Gastroesophageal sphincter (tissue), 4 donors: ENCODE results near the gene TAF4. TPM values are rescaled to one million over a fixed set of nuclear protein-coding genes. Genes with fewer than 3 reads are reported as not detected.

Source experiments
- ATAC-seq: fragments of 150-250 bp; one replicate; pipeline ENCODE4 v1.9.1; 2016; ENCODE audit warnings: mild to moderate bottlenecking, moderate library complexity
- H3K27ac ChIP-seq, 4 donors: fragments of 200-600 bp; sonication (generic) in 3 of 4; 1 replicate in 3 of 4; 2 replicates in 1 of 4; pipeline ENCODE4 v1.5.1; 2016 to 2019
- H3K27me3 ChIP-seq: fragments of 200-600 bp; sonication (generic); one replicate; pipeline ENCODE4 v1.5.1; 2019
- H3K36me3 ChIP-seq, 2 donors: fragments of 200-600 bp; sonication (generic); one replicate each; pipeline ENCODE4 v1.5.1; 2019; ENCODE audit warnings: control low read depth in 1 of 2
- H3K4me1 ChIP-seq, 3 donors: fragments of 200-600 bp; sonication (generic); 1 replicate in 2 of 3; 2 replicates in 1 of 3; pipeline ENCODE4 v1.5.1; 2016 to 2019; ENCODE audit warnings: control low read depth in 2 of 3
- H3K4me3 ChIP-seq, 2 donors: fragments of 200-600 bp; sonication (generic); one replicate each; pipeline ENCODE4 v1.5.1; 2019; ENCODE audit warnings: mild to moderate bottlenecking in 1 of 2, moderate library complexity in 1 of 2
- H3K9me3 ChIP-seq, 3 donors: fragments of 200-600 bp; sonication (generic); one replicate each; pipeline ENCODE4 v1.5.1; 2017 to 2019; ENCODE audit warnings: control low read depth in 2 of 3
- EP300 ChIP-seq: sonication (generic); formaldehyde crosslinking; IDR thresholded peaks from one replicate; pipeline ENCODE4 v1.6.1; 2017; ENCODE audit warnings: antibody characterized with exemption, mild to moderate bottlenecking
- POLR2A ChIP-seq, 2 donors: fragments of 450-650 bp; IDR thresholded peaks; one replicate each; pipeline ENCODE4 v1.6.1; 2017; ENCODE audit warnings: antibody characterized with exemption in 2 of 2, mild to moderate bottlenecking in 2 of 2, moderate library complexity in 1 of 2
- POLR2AphosphoS5 ChIP-seq: sonication (generic); formaldehyde crosslinking; IDR thresholded peaks from one replicate; pipeline ENCODE4 v1.6.1; 2017; ENCODE audit warnings: antibody characterized with exemption
- WGBS, 2 donors: methylation state at CpG; one replicate each; pipeline ENCODE4 v1.1.5; 2018; ENCODE audit warnings: low coverage in 1 of 2; 5-methylcytosine and 5-hydroxymethylcytosine counted together
- total RNA-seq, 4 donors: library from RNA; depleted of rRNA; stranded (reverse); fragments of >200 nt; gene quantifications; one replicate each; pipeline ENCODE4 v1.1.0, GENCODE V29; 2016
- TF ChIP-seq, protein P1 (sequence below), 4 experiments: fragments of 200-600 bp in 2 of 4; fragments of 450-650 bp in 2 of 4; sonication (generic) in 1 of 4; IDR thresholded peaks; one replicate each; pipeline ENCODE4 v1.5.1; 2017 to 2019; ENCODE audit warnings: antibody characterized with exemption in 4 of 4, mild to moderate bottlenecking in 2 of 4, moderate library complexity in 2 of 4

The TAF4 gene
- total RNA-seq, 4 donors from 2014 or later: 7.6 to 19.9 (median 15.5) TPM

DNA sequence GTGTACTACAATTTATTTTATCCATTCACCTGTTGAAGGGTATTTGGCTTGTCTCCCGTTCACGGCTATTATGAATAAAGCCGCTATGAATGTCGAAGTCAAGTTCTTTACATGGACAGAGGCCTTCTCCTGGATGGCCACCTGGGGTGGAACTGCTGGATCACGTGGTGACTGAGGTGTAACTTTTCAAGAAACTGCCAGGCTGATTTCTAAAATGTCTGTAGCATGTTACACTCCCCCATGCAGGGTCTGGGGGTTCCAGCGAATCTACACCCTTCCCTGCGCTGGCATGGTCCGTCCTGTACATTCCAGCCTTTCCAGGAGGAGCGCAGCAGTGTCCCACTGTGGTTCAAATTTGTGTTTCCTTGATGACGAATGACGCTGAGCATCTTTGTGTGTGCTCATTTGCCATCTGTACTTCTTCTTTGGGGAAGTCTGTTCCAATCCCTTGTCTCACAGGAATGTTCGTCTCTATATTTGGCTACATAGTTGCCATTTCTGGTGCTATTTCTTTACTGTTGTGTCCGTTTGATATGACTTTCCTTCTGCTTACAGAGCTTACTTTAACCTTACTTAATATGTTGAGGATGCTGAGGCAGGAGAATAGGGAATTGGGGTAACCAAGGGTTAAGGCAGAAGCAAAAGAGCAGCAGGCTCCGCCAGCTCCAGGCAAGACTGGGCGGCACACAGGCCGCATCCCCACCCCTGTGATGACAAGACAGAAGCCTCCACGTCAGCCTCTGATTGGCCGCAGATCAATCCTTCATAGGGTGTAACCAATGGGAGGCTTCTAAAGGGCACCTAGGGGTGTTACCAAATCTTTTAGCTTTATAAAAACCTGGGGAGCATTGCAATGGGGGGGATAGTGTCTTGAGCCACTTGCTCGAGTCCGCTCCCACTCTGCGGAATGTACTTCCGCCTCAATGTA lies 106.6 kb downstream of the TAF4 start:
- Histone ChIP-seq H3K36me3 (no peaks in the 10 kb centered on the region), H3K9me3 (no peaks in the 10 kb centered on the region), H3K4me3 (no peak overlapping the region), H3K4me1 (no peaks in the 10 kb centered on the region), H3K27ac (no peak overlapping the region), H3K27me3 (peaks cover 8% of the 10 kb centered on the region)
- TF ChIP-seq, protein P1, sequence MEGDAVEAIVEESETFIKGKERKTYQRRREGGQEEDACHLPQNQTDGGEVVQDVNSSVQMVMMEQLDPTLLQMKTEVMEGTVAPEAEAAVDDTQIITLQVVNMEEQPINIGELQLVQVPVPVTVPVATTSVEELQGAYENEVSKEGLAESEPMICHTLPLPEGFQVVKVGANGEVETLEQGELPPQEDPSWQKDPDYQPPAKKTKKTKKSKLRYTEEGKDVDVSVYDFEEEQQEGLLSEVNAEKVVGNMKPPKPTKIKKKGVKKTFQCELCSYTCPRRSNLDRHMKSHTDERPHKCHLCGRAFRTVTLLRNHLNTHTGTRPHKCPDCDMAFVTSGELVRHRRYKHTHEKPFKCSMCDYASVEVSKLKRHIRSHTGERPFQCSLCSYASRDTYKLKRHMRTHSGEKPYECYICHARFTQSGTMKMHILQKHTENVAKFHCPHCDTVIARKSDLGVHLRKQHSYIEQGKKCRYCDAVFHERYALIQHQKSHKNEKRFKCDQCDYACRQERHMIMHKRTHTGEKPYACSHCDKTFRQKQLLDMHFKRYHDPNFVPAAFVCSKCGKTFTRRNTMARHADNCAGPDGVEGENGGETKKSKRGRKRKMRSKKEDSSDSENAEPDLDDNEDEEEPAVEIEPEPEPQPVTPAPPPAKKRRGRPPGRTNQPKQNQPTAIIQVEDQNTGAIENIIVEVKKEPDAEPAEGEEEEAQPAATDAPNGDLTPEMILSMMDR (IDR thresholded peaks at IDR 0.05): no peak
- TF ChIP-seq EP300: no peak
- TF ChIP-seq POLR2AphosphoS5: no peak
- no peak for TF ChIP-seq POLR2A (IDR thresholded peaks at IDR 0.05)
- 56 to 73% methylated on average over 13 to 16 of the region's 22 CpGs for WGBS, 2 donors
- no peak for ATAC-seq

DNA sequence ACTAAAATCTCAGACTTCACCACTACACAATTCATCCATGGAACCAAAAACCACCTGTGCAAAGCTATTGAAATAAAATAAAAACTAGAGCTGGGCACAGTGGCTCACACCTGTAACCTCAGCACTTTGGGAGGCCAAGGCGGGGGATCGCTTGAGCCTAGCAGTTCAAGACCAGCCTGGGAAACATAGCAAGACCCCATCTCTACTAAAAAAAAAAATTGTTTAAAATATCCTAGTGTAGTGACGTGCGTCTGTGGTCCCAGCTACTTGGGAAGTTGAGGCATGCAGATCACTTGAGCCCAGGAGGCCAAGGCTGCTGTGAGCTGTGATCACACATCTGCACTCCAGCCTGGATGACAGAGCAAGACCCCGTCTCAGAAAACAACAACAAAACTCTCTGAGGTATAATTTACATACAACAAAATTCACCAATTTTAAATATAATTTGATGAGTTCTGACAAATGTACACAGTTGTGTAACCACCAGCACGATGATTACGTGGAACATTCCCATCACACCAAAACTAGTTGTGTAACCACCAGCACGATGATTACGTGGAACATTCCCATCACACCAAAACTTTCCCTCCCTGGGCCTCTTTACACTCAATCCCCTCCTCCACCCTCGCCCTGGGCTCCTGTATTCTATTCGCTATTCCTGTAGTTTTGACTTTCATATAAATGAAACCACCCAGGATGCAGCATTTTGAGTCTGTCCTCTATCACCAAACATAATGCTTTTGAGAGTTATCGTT lies 107.5 kb downstream of the TAF4 start:
- 81 to 90% methylated on average over 9 to 10 of the region's 12 CpGs for WGBS, 2 donors
- no peak for ATAC-seq
- no peaks in the 10 kb centered on the region for H3K4me1 ChIP-seq
- no peak for TF ChIP-seq EP300
- TF ChIP-seq, protein P1 (IDR thresholded peaks at IDR 0.05): no peak
- TF ChIP-seq POLR2AphosphoS5: no peak
- no peak for TF ChIP-seq POLR2A (IDR thresholded peaks at IDR 0.05)
- H3K27me3 ChIP-seq: peaks cover 15% of the 10 kb centered on the region
- no peaks in the 10 kb centered on the region for H3K9me3 ChIP-seq
- H3K27ac ChIP-seq: no peak overlapping the region
- no peaks in the 10 kb centered on the region for H3K36me3 ChIP-seq
- H3K4me3 ChIP-seq: no peak overlapping the region

DNA sequence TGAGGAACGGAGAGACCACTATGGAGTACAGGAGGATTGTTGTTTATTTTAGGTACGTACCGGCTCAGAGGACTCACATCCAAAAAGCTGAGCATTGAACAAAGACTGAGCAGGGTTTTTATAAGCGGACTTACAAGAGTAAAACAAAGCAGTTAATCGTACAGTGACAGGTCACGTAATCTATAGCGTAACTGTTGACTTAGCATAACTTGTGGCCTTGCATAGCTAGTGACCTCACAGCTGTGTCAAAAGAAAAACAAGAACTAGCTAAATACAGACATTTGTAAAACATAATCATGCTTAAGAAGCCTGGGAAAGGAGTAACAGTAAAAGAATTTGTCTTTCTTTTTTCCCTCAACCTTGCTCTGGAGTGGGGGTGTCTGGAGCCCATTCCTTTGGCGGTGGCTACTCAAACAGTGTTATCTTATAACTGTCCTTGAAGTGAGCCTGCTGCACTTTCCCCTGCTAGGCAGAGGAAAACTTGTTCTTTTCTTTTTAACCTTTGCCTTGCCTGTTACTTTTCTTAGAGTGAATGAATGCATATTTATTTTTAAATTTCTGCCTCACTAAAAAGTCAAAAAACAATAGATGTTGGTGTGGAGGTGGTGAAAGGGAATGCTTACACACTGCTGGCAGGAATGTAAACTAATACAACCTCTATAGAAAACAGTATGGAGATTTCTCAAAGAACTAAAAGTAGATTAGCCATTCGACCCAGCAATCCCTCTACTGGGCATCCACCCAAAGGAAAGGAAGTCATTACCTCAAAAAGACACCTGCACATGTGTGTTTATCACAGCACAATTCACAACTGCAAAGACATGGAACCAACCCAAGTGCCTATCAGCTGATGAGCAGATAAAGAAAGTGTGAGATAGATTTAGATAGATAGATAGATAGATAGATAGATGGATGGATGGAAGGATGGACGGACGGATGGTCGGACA lies 109.0 kb downstream of the TAF4 start:
- ATAC-seq: no peak

DNA sequence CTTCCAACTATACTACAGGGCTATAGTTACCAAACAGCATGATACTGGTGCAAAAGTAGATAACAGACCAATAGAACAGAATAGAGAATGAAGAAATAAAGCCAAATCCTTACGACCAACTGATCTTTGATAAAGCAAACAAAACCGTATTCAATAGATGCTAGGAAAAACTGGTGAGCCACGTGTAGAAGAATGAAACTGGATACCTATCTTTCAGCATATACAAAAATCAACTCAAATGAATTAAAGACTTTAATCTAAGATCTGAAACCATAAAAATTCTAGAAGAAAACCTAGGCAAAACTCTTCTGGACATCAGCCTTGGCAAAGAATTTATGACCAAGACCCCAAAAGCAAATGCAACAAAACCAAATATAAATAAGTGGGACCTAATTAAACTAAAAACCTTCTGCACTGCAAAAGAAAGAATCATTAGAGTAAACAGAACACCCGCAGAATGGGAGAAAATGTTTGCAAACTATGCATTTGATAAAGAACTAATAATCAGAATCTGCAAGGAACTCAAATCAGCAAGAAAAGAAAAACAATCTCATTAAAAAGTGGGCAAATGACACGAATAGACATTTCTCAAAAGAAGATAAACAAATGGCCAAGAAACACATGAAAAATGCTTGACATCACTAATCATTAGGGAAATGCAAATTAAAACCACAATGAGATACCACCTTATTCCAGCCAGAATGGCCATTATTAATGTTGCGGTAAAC lies 109.8 kb downstream of the TAF4 start:
- TF ChIP-seq, protein P1 (IDR thresholded peaks at IDR 0.05): no peak
- TF ChIP-seq POLR2A (IDR thresholded peaks at IDR 0.05) (no peak), EP300 (no peak), POLR2AphosphoS5 (no peak)
- H3K36me3 ChIP-seq: no peaks in the 10 kb centered on the region
- no peaks in the 10 kb centered on the region for H3K9me3 ChIP-seq
- no peak overlapping the region for H3K27ac ChIP-seq
- H3K4me1 ChIP-seq: no peaks in the 10 kb centered on the region
- H3K4me3 ChIP-seq: no peak overlapping the region
- WGBS, 2 donors: 48 to 66% methylated on average over 5 to 6 of the region's 6 CpGs
- ATAC-seq: no peak
- H3K27me3 ChIP-seq: peaks cover 33% of the 10 kb centered on the region

More for the DNA sequence above, 109.0 kb downstream of the TAF4 start:
- Histone ChIP-seq H3K4me3 (no peak overlapping the region), H3K27me3 (peaks cover 30% of the 10 kb centered on the region), H3K36me3 (no peaks in the 10 kb centered on the region), H3K27ac (no peak overlapping the region), H3K9me3 (no peaks in the 10 kb centered on the region), H3K4me1 (no peaks in the 10 kb centered on the region)
- TF ChIP-seq POLR2AphosphoS5: no peak
- TF ChIP-seq POLR2A (IDR thresholded peaks at IDR 0.05): no peak
- TF ChIP-seq, protein P1 (IDR thresholded peaks at IDR 0.05): no peak
- no peak for TF ChIP-seq EP300
- WGBS, 2 donors: 27 to 35% methylated on average over 12 of the region's 12 CpGs
